ENCODE results near the gene SMPD3.
"Not testable (repeated sequence)": the region's sequence is repeated elsewhere in the genome, so short reads cannot be mapped to it uniquely, and the experiment has no call there.

SMPD3 gene

DNA sequence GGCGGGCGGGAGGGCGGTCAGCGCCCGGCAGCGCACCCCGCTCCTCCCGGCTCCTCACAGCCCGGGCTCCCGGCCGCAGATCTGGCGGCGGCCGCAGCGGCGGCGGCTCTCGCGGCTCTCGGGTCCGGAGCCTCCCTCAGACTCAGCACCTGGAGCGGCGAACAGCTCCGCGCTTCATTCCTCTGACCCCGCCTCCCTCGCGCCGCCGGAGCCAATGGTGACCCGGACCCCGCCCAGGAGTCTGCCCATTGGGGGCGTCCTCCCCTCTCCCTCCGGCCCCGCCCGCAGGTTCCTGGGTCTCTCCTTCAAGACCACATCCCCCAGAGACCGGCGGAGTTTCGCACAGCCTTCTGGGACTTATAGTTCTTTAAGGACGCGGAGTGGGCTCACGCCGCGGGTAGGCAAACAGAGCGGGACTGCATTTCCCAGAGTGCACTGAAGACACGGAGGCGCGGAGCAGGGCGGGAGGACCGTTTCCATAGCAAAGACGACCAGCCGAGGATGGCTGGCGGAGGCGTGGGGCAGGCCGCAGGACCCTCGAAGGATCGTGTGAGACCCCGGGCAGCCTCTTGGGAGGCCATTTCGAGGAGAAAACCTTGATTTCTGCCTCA is at the start of gene SMPD3:
SMPD3 (minus strand) TSS at position 149 of the 611 bp plus-strand sequence. CDS start 76,327 bp downstream, outside the sequence.
- DNase-seq, result peak; percentile 85 to 94

DNA sequence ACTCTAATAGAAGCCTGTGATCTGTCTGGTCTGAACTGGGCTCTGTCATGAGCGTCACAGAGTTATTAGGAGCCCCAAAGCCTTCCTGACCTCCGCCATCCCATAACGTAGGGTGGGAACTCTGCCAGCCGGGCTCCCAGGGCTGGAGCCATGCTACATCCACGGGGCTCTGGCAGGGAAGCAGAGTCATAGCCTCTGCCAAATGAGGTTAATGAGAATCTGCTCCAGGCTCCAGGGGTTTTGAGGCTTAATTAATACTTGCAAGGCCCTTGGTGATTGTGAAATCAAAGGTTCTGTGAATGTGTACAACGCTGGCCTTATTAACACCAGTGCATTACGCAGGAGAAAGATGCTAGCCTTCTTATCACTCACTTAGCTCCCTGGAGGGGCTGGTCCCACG is 48.4 kb upstream of the SMPD3 start:
- DNase-seq, result no peak

DNA sequence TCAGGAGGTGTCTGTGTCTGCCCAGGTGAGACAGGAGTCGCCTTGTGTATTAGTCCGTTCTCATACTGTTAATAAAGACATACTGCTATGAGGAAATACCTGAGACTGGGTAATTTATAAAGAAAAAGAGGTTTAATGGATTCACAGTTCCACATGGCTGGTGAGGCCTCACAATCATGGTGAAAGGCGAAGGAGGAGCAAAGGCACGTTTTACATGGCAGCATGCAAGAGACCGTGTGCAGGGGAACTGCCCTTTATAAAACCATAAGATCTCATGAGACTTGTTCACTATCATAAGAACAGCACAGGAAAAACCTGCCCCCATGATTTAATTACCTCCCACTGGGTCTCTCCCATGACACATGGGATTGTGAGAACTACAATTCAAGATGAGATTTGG is 46.0 kb upstream of the SMPD3 start:
- not testable (repeated sequence) for DNase-seq

DNA sequence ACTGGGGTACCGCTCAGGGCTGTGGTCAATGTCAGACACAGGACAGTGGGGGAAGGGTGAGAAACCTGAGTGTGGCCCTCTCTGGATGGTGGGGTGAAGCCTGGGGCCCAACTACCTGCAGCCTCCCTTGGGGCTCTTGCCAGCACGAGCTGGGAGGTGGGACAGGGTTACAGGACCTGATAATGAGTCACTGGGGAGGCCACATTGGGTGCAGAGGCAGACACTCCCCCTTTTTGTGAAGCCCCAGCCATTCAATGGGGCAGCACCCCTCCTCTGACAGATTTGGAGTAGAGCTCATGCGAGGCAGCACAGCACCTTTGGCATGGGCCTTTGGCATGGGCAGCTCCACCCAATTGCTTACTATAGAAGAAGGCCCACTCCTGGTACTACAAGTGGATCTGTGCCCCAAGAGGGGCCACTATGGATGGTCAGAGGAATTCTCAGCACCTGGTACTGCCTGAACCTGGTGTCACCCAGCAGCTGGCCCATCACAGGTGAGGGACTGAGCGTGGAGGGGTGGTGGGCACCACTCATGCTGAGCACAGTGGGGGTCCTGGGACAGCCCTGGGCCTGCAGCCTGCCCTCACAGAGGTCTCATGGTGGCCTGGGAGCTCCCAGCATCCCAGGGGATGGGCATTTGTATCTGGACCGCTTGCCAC is 45.2 kb upstream of the SMPD3 start:
- no peak for DNase-seq

DNA sequence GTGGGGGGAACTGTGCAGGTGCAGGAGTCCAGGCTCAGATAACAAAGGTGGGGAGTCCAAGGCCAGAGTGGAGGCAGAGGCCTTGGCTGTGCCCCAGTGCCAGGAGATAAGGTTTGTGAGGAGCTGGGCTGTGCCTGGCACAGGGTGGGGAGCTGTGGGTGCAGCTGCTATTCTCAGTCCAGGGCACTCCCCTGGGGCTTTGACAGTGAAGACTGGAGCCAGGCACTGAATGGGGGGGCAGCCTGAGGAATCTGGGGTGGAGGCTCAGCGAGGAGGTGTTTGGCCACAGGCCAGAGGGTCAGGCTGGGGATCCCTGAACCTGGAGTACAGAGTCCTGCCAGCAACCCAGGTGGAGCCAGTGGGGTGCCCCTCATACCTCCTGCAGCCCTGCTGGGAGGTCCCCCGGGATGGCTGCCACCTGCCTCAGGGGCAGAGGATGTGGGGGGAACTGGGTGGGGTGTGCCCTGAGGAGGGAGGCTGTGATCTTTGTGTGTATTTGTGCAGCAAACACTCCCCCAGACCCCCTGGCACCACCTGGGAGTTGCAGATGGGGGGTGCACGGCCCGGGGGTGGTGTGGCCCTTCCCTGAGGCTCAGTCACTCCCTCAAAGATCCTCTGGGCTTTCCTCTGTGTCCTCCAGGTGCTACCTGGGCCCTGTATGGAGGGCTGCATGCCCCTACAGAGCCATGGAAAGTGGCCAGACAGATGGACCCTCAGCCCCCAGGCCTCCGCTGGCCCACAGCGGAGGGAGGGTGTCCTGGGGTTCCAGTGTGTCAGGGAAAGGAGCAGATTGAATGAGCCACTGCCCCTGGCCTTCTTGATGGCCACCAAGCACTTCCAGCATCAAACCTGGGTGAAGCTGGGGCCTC is 44.5 kb upstream of the SMPD3 start:
- DNase-seq, result no peak

DNA sequence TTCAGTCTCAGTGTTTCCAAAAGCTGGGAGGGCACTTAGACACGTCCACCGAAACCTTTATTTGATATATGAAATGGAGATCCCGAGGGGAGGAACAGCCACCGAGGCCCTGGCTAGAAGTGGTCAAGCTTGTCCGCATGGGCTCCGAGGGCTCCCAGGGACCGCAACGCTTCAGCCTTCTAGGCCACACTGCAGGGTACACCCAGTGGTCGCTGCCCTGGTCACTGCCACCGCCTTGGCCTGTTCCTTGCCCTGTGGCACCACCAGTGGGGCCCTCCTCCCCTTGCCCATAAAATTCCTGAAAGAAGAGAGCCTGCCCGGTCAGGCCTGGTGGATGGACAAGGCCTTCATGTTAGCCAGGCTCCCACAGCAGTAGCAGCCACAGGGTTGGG is 43.8 kb upstream of the SMPD3 start:
- no peak for DNase-seq

DNA sequence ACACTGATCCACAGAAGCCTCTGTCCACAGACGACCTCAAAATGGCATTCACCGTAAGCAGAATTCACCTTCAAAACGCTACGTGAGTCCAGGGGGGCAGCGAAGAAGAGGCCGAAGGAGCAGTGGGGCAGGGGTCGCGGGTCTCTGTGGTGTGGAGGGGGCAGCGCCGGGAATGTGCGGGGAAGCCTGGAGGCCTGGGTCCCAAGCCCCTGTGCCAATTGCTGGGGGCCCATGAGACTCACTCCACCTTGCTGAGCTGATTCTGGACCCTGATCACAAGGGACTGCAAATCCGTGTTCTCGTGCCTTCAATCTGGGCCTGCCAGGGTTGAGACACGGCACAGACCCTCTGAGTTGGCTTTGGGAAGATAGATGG is 43.3 kb upstream of the SMPD3 start:
- DNase-seq, result no peak

DNA sequence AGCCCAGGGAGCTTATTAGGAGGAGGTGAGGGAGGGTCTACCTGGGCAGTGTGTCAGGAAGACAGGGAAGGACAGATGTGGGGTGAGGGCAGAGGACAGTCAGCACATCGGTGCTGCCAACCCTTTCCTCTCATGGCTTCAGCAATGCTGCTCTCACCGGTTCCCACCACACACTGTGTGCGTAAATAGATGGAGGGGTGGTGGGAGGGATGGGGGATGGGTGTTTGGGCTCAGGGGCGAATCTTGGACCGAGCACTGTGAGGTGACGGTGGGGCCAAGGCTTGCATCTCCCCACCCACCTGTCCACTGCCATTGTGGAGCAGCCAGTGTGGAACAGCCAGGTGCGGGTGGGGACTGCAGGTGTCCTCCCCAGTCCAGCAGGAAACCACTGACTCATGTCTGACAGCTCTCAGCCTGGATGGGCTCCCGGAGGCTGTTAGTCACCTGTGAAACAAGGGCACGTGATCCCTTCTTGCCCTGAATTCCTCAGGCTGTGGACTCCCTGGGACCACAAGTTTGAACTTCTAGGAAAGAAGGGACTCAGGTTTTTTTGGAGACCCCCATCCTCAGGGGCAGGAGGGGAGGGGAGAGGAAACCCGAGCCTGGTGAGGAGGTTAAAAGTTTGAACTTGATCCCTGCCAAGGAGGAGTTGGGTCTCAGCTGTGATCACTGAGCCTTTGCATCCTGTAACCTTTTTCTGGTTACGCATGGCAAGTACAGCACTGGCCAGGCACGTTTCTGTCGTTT is 42.7 kb upstream of the SMPD3 start:
- DNase-seq, result no peak

DNA sequence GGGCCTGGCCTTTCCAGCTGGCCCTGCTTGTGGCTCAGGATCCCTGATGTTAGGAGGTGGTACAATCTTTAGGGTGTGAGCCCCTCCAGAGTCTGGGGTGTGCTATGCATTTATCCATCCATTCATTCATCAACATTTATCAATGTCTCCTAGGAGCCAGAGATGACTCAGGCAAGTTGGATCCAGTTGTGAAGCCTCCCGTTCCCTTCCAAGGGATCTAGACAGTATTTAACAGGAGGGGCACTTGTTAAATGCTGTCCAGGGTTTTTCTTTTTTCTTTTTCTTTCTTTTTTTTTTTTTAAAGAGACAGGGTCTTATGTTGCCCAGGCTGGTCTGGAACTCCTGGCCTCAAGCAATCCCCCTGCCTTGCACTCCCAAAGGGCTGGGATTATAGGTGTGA is 42.0 kb upstream of the SMPD3 start:
- no peak for DNase-seq

DNA sequence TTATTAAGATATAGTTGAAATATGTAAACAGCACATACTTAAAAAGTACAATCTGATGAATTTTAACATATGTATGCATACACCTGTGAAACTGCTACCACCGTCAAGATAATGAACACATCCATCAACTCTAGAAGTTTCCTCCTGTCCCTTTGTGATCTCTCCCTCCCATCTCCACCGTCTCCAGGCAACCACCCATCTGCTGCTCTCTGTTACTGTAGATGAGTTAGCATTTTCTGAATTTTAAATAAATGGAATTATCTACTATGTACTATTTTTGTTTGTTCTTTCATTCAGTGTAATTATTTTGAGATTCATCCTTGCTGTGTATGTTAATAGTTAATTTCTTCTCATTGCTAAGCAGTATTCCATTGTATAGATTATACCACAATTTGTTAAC is 40.2 kb upstream of the SMPD3 start:
- no peak for DNase-seq

DNA sequence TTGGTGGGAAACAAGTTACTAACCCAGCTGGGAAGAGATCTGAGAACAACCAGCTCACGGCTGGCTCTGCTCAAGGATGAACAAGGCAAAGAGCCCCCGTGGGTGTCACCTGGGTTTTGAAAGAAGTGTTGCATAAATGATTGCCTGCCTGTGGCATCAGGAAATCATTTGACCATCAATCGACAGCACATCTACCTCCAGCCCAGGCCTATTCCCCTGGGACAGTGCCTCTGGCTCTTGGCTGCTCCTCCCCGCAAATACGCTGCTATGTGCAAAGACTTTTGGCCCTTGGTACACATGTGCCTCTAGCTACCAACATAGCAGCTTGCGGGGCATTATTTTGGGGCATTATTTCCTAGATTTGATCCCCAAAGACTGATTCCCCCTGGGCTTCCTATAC is 39.4 kb upstream of the SMPD3 start:
- no peak for DNase-seq

DNA sequence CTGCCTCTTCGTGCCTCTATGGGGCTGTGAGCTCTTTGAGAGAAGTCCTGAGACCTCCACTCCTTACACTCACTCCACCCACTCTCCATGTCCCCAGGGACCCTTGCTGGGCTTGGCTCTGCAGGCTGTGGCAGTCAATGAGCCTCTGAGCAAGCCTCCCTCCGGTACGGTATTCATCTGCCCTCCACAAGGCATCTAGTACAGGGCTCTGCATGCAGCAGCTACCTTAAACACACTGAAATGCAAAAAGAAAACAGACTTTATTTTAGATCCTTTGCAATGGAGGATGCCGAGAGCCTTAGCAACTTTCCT is 38.9 kb upstream of the SMPD3 start:
- DNase-seq, result no peak

DNA sequence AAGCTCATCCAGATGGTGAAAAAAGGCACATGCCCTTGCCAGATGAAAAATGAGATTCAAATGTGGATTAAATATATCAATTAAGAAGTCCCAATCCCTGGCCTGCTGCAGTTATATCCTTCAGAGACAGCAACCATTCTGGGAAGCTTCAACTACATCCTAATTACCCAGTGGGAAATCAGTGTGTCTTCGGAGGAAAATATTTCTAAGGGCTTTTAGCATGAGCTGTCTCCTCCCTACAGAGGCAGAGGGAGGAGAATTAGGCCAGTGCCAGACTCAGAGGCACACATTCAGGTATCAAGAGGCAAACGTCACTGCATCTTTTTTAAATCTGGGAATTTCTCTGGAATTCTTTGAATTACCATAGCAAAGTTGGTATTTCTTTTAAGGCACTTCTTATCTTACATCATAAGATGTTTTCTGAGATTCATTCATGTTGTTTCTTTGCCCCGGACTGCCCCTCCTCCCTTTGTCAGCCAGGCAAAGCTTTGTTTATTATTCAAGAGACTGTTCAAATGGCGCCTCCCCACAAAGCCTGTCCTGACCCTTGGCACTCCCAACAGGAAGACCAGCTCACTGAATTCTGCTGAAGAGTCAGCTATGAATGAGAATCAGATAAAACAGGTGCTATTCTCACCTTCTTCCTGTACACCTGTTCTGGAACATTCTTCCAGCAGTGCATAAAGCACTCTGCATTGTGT is 38.3 kb upstream of the SMPD3 start:
- DNase-seq, result no peak

DNA sequence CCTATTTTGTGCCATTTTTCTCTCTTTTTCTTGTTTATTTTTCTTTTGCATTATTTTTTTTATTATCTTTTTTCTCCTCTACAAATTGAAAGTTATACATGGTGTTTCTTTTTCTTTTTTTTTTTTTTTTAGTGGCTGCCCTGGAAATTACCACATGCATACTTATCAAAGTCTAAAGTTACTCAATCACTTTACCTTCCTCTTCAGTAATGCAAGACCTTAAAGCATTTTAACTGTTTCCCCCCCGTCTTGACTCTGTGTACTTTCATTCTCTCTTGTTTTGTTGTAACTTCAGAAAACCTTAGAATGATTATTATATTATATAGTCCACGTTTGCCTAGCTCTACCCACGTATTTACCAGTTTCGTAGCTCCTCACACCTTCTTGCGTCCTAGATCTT is 33.3 kb upstream of the SMPD3 start:
- DNase-seq, result no peak

DNA sequence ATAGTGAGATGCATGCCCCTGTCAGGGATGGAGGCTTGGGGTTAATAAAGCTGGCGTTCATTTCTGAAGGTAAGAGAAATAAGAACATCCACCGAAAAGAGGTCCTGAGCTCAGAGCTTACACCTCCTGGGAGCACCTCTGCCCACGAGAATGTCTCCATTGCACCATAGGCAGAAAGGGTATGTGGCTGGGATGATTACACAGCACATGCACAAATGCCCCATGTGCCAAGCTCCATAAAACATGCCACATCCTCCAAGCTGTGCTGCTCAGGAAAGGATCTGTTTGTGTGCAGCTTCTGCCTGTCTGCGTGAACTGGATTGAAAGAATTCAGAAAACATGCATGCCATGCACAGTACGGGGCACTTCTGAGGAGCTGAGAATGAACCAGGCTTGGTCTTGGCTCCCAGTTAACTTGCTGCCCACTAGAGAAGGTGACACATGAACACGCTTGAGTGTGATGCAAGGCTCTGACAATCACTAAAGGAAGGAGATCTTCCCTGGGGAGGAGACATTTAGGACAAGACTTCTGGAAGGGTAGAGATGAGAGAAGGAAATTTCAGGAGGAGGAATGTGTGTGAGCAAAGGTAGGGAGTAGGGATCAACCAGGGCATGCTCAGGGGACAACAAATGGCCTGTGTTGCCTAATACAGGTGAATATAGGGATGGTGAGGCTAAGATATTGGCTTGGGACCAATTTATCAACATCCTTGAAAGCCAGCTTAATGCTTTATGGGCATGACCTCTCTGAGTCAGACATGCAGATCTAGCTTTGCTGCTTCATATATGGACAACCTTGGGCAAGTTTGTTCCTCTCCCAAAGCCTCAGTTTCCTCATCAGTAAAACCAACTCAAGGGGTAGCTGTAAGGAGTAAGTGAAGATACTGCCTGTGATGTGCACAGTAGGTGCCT is 32.0 kb upstream of the SMPD3 start:
- DNase-seq, result no peak

DNA sequence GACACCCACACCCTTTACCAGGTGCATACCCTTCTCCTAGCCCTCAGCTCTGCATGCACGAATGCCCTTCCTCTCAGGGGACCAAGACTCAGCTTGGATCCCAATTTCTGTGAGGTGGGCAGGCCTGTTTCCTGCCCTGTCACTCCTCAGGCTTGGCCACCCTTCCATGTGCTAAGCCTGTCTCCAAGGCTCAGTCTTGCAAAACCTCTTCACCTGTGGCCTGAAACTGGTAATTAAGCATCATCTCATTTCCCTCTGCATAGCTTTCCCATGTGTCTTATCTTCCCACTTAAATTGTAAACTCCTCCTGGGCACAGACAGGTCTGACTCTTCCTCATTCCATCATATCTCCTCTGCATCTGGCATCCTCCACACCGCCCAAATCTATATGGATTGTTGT is 31.0 kb upstream of the SMPD3 start:
- DNase-seq, result no peak

DNA sequence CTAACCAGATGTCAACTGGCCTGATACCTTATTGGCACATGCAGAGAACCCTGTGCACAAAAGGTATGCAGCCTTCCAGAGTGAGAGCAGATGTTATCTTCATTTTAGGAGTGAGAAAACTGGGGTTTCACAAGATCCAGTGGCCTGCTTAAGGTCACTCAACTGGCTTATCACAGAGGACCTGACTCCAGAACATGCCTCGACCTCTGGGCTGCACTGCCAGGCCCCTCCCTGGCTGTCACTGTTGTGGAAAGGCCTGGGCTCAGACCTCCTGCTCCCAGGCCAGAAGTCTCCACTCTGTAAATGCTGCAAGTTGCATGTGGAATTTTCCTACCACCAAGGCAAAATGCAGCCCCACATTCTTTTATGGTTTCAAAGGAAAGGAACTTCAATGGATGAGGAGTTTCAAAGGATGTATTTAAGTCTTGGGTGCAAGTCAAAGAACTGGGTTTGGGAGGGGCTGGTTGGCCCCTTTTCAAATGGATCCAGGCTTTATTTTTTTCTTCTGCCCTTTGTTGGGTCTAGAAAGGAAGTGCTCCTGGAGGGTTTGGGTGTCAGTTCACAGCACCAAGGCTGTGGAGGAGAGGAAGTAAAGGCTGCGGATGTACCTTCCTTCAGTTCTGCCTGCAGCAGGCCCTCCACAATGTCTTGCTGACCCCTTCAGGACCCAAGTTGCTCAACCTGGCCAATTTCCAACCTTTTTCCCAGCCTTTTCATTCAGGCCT is 30.4 kb upstream of the SMPD3 start:
- DNase-seq, result no peak

DNA sequence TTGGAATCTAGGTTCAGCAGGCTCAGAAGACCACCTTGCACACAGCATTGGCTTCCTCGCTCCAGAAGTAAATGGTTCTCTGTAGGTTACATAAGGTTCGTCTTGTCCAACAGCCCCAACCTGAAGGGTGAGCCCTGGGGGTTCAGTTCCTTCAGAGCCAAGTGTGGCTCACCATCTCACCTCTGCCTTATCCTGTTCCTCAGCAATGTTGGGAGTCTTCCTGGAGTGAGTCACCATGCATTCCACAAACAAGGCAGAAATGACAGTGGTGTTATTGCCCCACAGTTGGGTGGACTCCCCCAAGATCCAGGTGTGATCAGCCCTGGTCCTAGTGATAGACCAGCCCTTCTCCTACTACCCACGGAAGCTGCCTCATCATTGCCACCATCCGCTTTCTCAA is 26.8 kb upstream of the SMPD3 start:
- no peak for DNase-seq

DNA sequence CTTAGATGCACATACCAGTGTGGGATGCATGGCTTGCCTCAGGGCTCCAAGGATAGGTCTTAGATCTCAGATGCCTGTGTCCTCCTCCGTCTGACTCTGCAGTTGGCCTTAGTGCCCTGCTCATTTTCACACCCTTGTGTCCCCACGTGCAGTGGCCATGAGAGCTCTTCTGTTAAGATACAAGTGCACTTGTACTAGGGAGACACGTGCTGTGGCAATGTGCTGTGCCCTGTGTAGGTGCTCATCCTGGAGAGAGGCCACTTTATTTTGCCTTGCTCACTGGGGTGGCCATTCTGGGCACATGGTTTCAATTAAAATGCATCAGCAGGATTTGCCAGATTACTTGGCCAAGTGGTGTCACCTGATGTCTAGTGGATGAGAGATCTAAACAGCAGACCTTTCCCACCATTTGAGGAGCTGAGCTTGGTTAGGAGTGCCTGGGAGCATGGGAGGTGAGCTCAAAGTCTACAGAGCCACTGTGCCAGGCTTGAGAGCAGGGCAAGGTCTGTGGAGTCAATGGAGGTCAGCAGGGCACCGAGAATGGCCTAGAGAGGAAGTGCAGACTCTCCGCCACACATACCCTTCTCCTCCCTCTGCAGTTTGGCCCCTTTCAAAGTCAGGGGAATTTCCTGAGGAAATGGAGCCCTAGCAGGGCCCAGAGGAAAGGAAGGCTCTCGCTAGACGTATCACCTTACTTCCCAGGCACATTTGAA is 25.2 kb upstream of the SMPD3 start:
- peak; percentile 56 to 69 for DNase-seq

DNA sequence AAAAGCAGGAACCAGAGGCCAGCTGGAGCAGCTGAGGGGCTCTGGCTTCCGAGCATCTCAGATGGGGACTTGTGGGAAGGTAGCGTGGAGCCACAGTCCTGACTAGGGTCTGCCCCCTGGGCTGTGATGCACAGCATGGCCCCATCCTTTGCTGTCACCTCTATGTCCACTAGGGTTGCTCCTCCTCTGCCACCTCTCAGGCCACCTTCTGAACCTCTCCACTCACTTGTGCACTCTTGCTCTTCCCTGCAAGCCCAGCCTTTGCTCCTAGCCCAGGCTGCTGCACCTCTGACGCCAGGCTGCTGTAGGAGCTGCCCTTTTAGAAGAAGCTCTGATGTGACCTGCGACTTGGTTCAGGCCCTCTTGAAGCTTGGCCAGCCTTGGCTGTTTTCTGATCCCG is 24.3 kb upstream of the SMPD3 start:
- DNase-seq, result no peak

All from inflammatory macrophage treated with lipopolysaccharide for 1 hour (primary cell).